Kidney epithelial cell (primary cell): ENCODE data around the gene SCG5. TPM values are rescaled to one million over a fixed set of nuclear protein-coding genes. Genes with fewer than 3 reads are reported as not detected.

Experiments
- DNase-seq: peaks from one replicate; pipeline ENCODE4 v3.0.0-alpha.2; 2010; ENCODE audit warnings: low read depth
- H3K27me3 ChIP-seq: 2 replicates; pipeline ENCODE4 v1.6.0; 2011; ENCODE audit warnings: low read length; ENCODE audit not compliant: control insufficient read depth, insufficient read depth
- H3K36me3 ChIP-seq: 2 replicates; pipeline ENCODE4 v1.5.1; 2011; ENCODE audit warnings: low read length; ENCODE audit not compliant: control insufficient read depth, insufficient read depth
- H3K4me3 ChIP-seq: 2 replicates; pipeline ENCODE4 v1.5.1; 2011; ENCODE audit warnings: low read depth, mild to moderate bottlenecking, control low read depth, low read length
- CTCF ChIP-seq: IDR thresholded peaks from 2 replicates; pipeline ENCODE4 v1.5.1; 2011; ENCODE audit warnings: mild to moderate bottlenecking, moderate library complexity, low read length, control low read depth, inconsistent platforms; ENCODE audit not compliant: insufficient read depth, poor library complexity, severe bottlenecking
- total RNA-seq: library from RNA; depleted of rRNA; stranded (reverse); fragments of >200 nt; gene quantifications from 2 replicates; pipeline ENCODE4 v1.2.3, GENCODE V29; 2015

The SCG5 gene
- total RNA-seq, 1 donor from 2014 or later, result 42.5 TPM

- TF ChIP-seq CTCF, result no peak
- Histone ChIP-seq H3K4me3 (no peak overlapping the region), H3K36me3 (no peaks in the 10 kb centered on the region), H3K27me3 (no peaks in the 10 kb centered on the region)
- no peak for DNase-seq
These were observed 33.2 kb downstream of the SCG5 start for GRCh38 chr15:32674681-32675080.

GRCh38 chr15:32675466-32675865 lies 34.0 kb downstream of the SCG5 start:
- DNase-seq, result no peak
- no peak overlapping the region for H3K4me3 ChIP-seq
- TF ChIP-seq CTCF, result no peak
- no peaks in the 10 kb centered on the region for H3K27me3 ChIP-seq
- H3K36me3 ChIP-seq, result no peaks in the 10 kb centered on the region

- no peak for DNase-seq
These were observed 34.7 kb downstream of the SCG5 start for GRCh38 chr15:32676169-32676568.

GRCh38 chr15:32677238-32677750 lies 35.8 kb downstream of the SCG5 start:
- Histone ChIP-seq H3K36me3 (no peaks in the 10 kb centered on the region), H3K4me3 (no peak overlapping the region), H3K27me3 (no peaks in the 10 kb centered on the region)
- DNase-seq, result no peak
- TF ChIP-seq CTCF, result no peak

More at GRCh38 chr15:32676169-32676568, 34.7 kb downstream of the SCG5 start:
- TF ChIP-seq CTCF, result no peak
- Histone ChIP-seq H3K4me3 (no peak overlapping the region), H3K36me3 (no peaks in the 10 kb centered on the region), H3K27me3 (no peaks in the 10 kb centered on the region)

- TF ChIP-seq CTCF, result no peak
These were observed 37.8 kb downstream of the SCG5 start for GRCh38 chr15:32679298-32679690.

GRCh38 chr15:32682569-32682968 lies 41.1 kb downstream of the SCG5 start:
- peak; percentile 76 for DNase-seq
- no peak for TF ChIP-seq CTCF
- H3K4me3 ChIP-seq, result no peak overlapping the region
- no peaks in the 10 kb centered on the region for H3K36me3 ChIP-seq
- no peaks in the 10 kb centered on the region for H3K27me3 ChIP-seq

More at GRCh38 chr15:32679298-32679690, 37.8 kb downstream of the SCG5 start:
- DNase-seq, result no peak
- Histone ChIP-seq H3K36me3 (no peaks in the 10 kb centered on the region), H3K27me3 (no peaks in the 10 kb centered on the region), H3K4me3 (no peak overlapping the region)
